Esophagus mucosa (tissue), 1 donor: ENCODE data around the gene VDAC2. TPM values are rescaled to one million over a fixed set of nuclear protein-coding genes. Genes with fewer than 3 reads are reported as not detected.
A peak's percentile ranks its signal among the peaks of the same experiment; 100 is the strongest.

Source experiments
- ATAC-seq: fragments of 200-7000 bp; cut with Tn5 transposase; one replicate; pipeline ENCODE4 v1.9.1; 2020
- total RNA-seq: library from RNA; stranded (reverse); gene quantifications from one replicate; pipeline ENCODE4 v1.2.4, GENCODE V29; 2023
- donor health status: DM: yes; HTN: yes; CAD: no.

VDAC2 gene
- total RNA-seq, 1 donor from 2014 or later: 356 TPM

- ATAC-seq: peak; percentile 83
Measured at GRCh38 chr10:75253281-75254220, 43.0 kb downstream of the VDAC2 start.

GRCh38 chr10:75254739-75255138, 44.1 kb downstream of the VDAC2 start:
- peak; percentile 51 for ATAC-seq

- ATAC-seq: no peak
Measured at GRCh38 chr10:75260990-75261389, 50.4 kb downstream of the VDAC2 start.

GRCh38 chr10:75261813-75262705, 51.5 kb downstream of the VDAC2 start:
- ATAC-seq: no peak

- ATAC-seq: no peak
Measured at GRCh38 chr10:75263806-75264205, 53.2 kb downstream of the VDAC2 start.

GRCh38 chr10:75265856-75266255, 55.3 kb downstream of the VDAC2 start:
- ATAC-seq: no peak

GRCh38 chr10:75266945-75267344, 56.3 kb downstream of the VDAC2 start:
- ATAC-seq: no peak

GRCh38 chr10:75269605-75270004, 59.0 kb downstream of the VDAC2 start:
- ATAC-seq: no peak

- ATAC-seq: no peak
Measured at GRCh38 chr10:75272094-75272493, 61.5 kb downstream of the VDAC2 start.

- ATAC-seq: peak; percentile 65
Measured at GRCh38 chr10:75272896-75273295, 62.3 kb downstream of the VDAC2 start.

- no peak for ATAC-seq
Measured at GRCh38 chr10:75276069-75276872, 65.7 kb downstream of the VDAC2 start.

GRCh38 chr10:75280236-75280635, 69.6 kb downstream of the VDAC2 start:
- no peak for ATAC-seq

Other genes starting within 250 kb of the VDAC2 start
- gene SAMD8, start 99.1 kb upstream of the VDAC2 start, total RNA-seq: 29.6 TPM
- 106 TPM for gene COMTD1, start 25.2 kb downstream of the VDAC2 start, total RNA-seq
- 18.8 TPM for gene ZNF503, start 191.0 kb downstream of the VDAC2 start, total RNA-seq
- 1.8 TPM for gene LRMDA, start 220.8 kb downstream of the VDAC2 start, total RNA-seq